ENCODE measurements around the gene TMPRSS13.

DNA sequence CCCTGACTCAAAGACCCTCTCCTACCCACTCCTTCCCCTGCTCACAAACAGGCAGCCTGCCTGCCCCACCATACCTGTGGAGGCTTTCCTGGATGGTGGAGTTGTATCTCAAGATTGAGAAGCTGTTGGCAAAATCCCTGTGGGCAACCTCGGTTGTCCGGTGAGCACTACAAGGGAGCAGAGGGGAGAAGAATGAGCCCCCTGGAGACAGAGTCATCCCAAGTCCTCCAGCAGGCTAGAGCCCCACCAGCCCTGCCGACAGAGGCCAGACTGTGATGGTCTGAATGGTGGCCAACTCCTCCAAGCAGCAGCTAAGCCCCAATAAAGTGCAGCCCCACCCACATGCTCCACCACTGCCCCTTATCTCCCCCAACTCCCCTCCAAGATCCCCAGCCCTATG is 17.5 kb downstream of the TMPRSS13 start:
- TF ChIP-seq PTBP1 (IDR thresholded peaks at IDR 0.05; ENCODE audit: low read depth, low read length, poor library complexity, severe bottlenecking) (no peak), ZNF589 (CRISPR knock-in tag; conservative IDR thresholded peaks at IDR 0.05) (no peak)
- TF ChIP-seq, protein P1, sequence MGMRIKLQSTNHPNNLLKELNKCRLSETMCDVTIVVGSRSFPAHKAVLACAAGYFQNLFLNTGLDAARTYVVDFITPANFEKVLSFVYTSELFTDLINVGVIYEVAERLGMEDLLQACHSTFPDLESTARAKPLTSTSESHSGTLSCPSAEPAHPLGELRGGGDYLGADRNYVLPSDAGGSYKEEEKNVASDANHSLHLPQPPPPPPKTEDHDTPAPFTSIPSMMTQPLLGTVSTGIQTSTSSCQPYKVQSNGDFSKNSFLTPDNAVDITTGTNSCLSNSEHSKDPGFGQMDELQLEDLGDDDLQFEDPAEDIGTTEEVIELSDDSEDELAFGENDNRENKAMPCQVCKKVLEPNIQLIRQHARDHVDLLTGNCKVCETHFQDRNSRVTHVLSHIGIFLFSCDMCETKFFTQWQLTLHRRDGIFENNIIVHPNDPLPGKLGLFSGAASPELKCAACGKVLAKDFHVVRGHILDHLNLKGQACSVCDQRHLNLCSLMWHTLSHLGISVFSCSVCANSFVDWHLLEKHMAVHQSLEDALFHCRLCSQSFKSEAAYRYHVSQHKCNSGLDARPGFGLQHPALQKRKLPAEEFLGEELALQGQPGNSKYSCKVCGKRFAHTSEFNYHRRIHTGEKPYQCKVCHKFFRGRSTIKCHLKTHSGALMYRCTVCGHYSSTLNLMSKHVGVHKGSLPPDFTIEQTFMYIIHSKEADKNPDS (CRISPR knock-in tag; IDR thresholded peaks at IDR 0.05) = no peak

Measured in HepG2 (cell line).